GM23338 (cell line): ENCODE results near the gene ADGRG2.

Experiments used
- EZH2 ChIP-seq: fragments of 200-600 bp; sonication (generic); IDR thresholded peaks from one replicate; pipeline ENCODE4 v1.8.0; 2017; ENCODE audit warnings: antibody characterized with exemption, mild to moderate bottlenecking, low read depth; ENCODE audit not compliant: unreplicated experiment
- JUNB ChIP-seq: IDR thresholded peaks from one replicate; pipeline ENCODE4 v1.6.1; 2016; ENCODE audit warnings: antibody characterized with exemption; ENCODE audit not compliant: unreplicated experiment
- POLR2AphosphoS5 ChIP-seq: IDR thresholded peaks from 2 replicates; pipeline ENCODE4 v1.6.1; 2016; ENCODE audit warnings: antibody characterized with exemption, low read depth
- TF ChIP-seq, protein P1 (sequence below), 2 experiments: fragments of 200-600 bp in 1 of 2; sonication (generic) in 1 of 2; conservative IDR thresholded peaks; 2 replicates each; pipeline versions ENCODE4 v1.5.1 to v1.6.1; 2016 to 2017; ENCODE audit warnings: antibody characterized with exemption in 2 of 2, low read depth in 2 of 2, mild to moderate bottlenecking in 2 of 2, moderate library complexity in 1 of 2
- TF ChIP-seq, protein P2 (sequence below): IDR thresholded peaks from one replicate; pipeline ENCODE4 v1.6.1; 2018; ENCODE audit warnings: antibody characterized with exemption; ENCODE audit not compliant: unreplicated experiment

DNA sequence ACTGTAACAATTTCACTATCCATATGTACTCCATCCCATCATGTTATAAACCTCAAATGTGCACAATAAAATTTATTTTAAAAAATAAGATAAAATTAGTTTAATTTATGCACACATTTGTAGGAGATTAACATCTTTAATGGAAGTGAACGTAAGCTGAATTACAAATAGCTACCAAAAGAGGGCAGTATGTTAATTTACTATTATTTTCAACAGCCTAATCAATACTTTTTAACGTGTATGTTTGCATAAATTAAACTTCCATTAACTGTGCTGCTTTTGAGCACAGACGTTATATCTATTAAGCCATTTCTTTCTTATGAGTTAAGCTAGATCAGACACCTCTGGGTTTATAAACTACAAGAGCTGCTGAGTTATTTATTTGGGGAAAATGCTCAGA lies 81.9 kb downstream of the ADGRG2 start:
- TF ChIP-seq, protein P1, sequence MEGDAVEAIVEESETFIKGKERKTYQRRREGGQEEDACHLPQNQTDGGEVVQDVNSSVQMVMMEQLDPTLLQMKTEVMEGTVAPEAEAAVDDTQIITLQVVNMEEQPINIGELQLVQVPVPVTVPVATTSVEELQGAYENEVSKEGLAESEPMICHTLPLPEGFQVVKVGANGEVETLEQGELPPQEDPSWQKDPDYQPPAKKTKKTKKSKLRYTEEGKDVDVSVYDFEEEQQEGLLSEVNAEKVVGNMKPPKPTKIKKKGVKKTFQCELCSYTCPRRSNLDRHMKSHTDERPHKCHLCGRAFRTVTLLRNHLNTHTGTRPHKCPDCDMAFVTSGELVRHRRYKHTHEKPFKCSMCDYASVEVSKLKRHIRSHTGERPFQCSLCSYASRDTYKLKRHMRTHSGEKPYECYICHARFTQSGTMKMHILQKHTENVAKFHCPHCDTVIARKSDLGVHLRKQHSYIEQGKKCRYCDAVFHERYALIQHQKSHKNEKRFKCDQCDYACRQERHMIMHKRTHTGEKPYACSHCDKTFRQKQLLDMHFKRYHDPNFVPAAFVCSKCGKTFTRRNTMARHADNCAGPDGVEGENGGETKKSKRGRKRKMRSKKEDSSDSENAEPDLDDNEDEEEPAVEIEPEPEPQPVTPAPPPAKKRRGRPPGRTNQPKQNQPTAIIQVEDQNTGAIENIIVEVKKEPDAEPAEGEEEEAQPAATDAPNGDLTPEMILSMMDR (conservative IDR thresholded peaks at IDR 0.05; ENCODE audit: low read depth in 2 of 2) = peak in 1 of 2 experiments; percentile 53; a peak in 3 of 4 replicates
- TF ChIP-seq EZH2 (no peak), JUNB (no peak), POLR2AphosphoS5 (no peak)
- TF ChIP-seq, protein P2, sequence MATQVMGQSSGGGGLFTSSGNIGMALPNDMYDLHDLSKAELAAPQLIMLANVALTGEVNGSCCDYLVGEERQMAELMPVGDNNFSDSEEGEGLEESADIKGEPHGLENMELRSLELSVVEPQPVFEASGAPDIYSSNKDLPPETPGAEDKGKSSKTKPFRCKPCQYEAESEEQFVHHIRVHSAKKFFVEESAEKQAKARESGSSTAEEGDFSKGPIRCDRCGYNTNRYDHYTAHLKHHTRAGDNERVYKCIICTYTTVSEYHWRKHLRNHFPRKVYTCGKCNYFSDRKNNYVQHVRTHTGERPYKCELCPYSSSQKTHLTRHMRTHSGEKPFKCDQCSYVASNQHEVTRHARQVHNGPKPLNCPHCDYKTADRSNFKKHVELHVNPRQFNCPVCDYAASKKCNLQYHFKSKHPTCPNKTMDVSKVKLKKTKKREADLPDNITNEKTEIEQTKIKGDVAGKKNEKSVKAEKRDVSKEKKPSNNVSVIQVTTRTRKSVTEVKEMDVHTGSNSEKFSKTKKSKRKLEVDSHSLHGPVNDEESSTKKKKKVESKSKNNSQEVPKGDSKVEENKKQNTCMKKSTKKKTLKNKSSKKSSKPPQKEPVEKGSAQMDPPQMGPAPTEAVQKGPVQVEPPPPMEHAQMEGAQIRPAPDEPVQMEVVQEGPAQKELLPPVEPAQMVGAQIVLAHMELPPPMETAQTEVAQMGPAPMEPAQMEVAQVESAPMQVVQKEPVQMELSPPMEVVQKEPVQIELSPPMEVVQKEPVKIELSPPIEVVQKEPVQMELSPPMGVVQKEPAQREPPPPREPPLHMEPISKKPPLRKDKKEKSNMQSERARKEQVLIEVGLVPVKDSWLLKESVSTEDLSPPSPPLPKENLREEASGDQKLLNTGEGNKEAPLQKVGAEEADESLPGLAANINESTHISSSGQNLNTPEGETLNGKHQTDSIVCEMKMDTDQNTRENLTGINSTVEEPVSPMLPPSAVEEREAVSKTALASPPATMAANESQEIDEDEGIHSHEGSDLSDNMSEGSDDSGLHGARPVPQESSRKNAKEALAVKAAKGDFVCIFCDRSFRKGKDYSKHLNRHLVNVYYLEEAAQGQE = no peak
